HCT116 (cell line): Measurements from ENCODE around the gene TIGAR.

Experiments used
- ATF3 ChIP-seq: IDR thresholded peaks from 2 replicates; pipeline ENCODE4 v1.6.1; 2012
- CTCF ChIP-seq, 3 experiments: fragments of 200-600 bp in 1 of 3; sonication (generic) in 1 of 3; IDR thresholded peaks in 2 of 3; conservative IDR thresholded peaks in 1 of 3; 2 replicates each; pipeline ENCODE4 v1.5.1; 2012 to 2017; ENCODE audit warnings: low read depth in 2 of 3, low read length in 2 of 3, antibody characterized with exemption in 1 of 3, borderline replicate concordance in 1 of 3, control low read depth in 1 of 3, mild to moderate bottlenecking in 1 of 3, mixed read lengths in 1 of 3, mixed run types in 1 of 3, moderate library complexity in 1 of 3; ENCODE audit not compliant: insufficient read depth in 1 of 3
- EZH2 ChIP-seq: fragments of 200-600 bp; sonication (generic); IDR thresholded peaks from 2 replicates; pipeline ENCODE4 v1.6.1; 2017; ENCODE audit warnings: antibody characterized with exemption, mixed run types
- POLR2AphosphoS5 ChIP-seq: IDR thresholded peaks from 2 replicates; pipeline ENCODE4 v1.6.1; 2011; ENCODE audit warnings: mild to moderate bottlenecking, low read depth, low read length, moderate library complexity
- RAD21 ChIP-seq: IDR thresholded peaks from 2 replicates; pipeline ENCODE4 v1.6.1; 2012; ENCODE audit warnings: low read depth, mild to moderate bottlenecking
- TF ChIP-seq, protein P1 (sequence below): IDR thresholded peaks from 2 replicates; pipeline ENCODE4 v1.6.1; 2012
- TF ChIP-seq, protein P2 (sequence below): IDR thresholded peaks from 2 replicates; pipeline ENCODE4 v1.6.1; 2012; ENCODE audit warnings: low read depth

- TF ChIP-seq, protein P1, sequence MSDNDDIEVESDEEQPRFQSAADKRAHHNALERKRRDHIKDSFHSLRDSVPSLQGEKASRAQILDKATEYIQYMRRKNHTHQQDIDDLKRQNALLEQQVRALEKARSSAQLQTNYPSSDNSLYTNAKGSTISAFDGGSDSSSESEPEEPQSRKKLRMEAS: no peak
- TF ChIP-seq EZH2 (no peak), POLR2AphosphoS5 (no peak), RAD21 (no peak), ATF3 (no peak), CTCF (IDR thresholded peaks at IDR 0.05 in 2 of 3, conservative IDR thresholded peaks at IDR 0.05 in 1 of 3; ENCODE audit: borderline replicate concordance in 1 of 3, insufficient read depth in 1 of 3, low read depth in 2 of 3, low read length in 2 of 3) (no peak)
- TF ChIP-seq, protein P2, sequence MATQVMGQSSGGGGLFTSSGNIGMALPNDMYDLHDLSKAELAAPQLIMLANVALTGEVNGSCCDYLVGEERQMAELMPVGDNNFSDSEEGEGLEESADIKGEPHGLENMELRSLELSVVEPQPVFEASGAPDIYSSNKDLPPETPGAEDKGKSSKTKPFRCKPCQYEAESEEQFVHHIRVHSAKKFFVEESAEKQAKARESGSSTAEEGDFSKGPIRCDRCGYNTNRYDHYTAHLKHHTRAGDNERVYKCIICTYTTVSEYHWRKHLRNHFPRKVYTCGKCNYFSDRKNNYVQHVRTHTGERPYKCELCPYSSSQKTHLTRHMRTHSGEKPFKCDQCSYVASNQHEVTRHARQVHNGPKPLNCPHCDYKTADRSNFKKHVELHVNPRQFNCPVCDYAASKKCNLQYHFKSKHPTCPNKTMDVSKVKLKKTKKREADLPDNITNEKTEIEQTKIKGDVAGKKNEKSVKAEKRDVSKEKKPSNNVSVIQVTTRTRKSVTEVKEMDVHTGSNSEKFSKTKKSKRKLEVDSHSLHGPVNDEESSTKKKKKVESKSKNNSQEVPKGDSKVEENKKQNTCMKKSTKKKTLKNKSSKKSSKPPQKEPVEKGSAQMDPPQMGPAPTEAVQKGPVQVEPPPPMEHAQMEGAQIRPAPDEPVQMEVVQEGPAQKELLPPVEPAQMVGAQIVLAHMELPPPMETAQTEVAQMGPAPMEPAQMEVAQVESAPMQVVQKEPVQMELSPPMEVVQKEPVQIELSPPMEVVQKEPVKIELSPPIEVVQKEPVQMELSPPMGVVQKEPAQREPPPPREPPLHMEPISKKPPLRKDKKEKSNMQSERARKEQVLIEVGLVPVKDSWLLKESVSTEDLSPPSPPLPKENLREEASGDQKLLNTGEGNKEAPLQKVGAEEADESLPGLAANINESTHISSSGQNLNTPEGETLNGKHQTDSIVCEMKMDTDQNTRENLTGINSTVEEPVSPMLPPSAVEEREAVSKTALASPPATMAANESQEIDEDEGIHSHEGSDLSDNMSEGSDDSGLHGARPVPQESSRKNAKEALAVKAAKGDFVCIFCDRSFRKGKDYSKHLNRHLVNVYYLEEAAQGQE: no peak
Observed at GRCh38 chr12:4289231-4289878, 31.7 kb upstream of the TIGAR start.
